Panc1 (cell line): Measurements from ENCODE around the gene SRGAP2B.
"Not testable (repeated sequence)": the region's sequence is repeated elsewhere in the genome, so short reads cannot be mapped to it uniquely, and the experiment has no call there.

Experiments
- CTCF ChIP-seq: fragments of 450-650 bp; IDR thresholded peaks from 2 replicates; pipeline ENCODE4 v1.5.1; 2017; ENCODE audit warnings: mild to moderate bottlenecking
- POLR2AphosphoS5 ChIP-seq: IDR thresholded peaks from 2 replicates; pipeline ENCODE4 v1.6.1; 2012; ENCODE audit warnings: mild to moderate bottlenecking, low read depth, low read length, moderate library complexity
- REST ChIP-seq, 2 experiments: IDR thresholded peaks; 2 replicates each; pipeline ENCODE4 v1.6.1; 2011 to 2012; ENCODE audit warnings: low read depth in 2 of 2, control low read depth in 1 of 2, low read length in 1 of 2, mild to moderate bottlenecking in 1 of 2, moderate library complexity in 1 of 2; ENCODE audit not compliant: insufficient read depth in 1 of 2
- TCF7L2 ChIP-seq: IDR thresholded peaks from 2 replicates; pipeline ENCODE4 v1.6.1; 2011; ENCODE audit warnings: mild to moderate bottlenecking, low read depth, low read length, inconsistent platforms

GRCh38 chr1:145127144-145127543, 32.0 kb upstream of the SRGAP2B start:
- not testable (repeated sequence) for TF ChIP-seq CTCF; REST (IDR thresholded peaks at IDR 0.05; ENCODE audit: insufficient read depth in 1 of 2, low read depth in 2 of 2, low read length in 1 of 2); POLR2AphosphoS5; TCF7L2
